K562 treated with DMSO at 1 percent for 4 hours (cell line): Measurements from ENCODE around the gene PCDHGA8. TPM values are rescaled to one million over a fixed set of nuclear protein-coding genes. Genes with fewer than 3 reads are reported as not detected.

Experiments
- total RNA-seq: library from RNA; unstranded; fragments of 300-600 nt; gene quantifications from 2 replicates; pipeline ENCODE4 v1.2.3, GENCODE V29; 2022; ENCODE audit not compliant: insufficient read depth

Gene PCDHGA8
- total RNA-seq: 0.24 TPM in 1 of 2 replicates, not detected in the other

DNA sequence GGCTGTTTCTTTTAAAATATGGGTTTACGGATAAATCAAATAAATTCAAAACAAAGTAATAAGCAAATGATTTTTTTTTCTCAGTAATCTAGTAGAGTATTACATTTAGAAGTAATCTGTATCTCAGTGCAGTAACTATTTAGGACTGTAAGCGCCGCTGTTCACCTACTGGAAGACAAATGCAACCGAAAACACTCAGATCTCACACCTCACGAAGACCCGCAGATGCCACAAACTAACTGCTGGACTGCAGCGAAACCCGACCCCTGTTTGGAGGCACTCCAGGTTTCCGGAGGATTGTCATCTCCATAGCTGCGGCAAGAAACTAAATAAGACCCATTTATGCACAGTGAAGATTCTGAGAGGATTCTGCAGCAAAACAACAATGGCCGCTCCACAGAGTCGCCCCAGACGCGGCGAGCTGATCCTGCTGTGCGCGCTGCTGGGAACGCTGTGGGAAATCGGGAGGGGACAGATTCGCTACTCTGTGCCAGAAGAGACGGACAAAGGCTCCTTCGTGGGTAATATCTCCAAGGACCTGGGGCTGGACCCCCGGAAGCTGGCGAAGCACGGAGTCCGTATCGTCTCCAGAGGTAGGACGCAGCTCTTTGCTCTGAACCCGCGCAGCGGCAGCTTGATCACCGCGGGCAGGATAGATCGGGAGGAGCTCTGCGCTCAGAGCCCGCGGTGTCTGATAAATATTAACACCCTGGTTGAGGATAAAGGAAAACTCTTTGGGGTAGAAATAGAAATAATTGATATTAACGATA lies at the start of gene PCDHGA8:
Gene PCDHGA8 (plus strand): TSS at position 205 of the 770 bp plus-strand sequence. CDS start 181 bp downstream, at position 386.

DNA sequence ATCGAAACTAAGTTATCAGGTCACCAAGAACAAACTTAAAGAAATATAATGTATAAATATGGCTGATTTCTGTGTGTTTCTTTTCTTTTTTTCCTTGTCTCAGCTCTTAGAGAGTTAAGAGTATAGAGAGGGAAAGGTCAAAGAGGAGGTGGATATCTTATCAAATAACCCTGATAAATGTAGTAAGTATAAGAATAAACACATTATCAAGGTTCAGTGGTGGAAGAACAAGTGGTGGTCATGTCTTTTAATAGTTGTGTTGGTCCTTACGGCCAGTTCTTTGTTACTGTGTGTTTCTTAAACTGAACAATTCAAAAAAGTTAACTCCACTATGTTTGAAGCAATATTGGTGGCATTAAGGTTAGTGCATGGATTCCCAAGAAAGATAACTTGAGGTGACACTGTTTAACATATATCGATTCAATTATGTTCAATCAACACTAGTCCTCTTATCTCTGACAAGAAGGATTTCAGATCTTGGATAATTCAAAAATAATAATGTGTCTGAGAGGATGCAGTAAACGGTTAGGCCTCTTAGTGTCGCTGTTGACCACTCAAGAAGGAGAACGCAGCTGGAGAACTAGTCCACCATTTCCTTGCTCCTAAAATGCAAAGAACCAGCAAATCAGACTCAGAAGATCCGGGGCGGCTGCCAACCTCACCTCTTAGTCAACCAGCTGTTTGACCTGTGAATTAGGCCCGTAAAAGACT lies 49.0 kb upstream of the PCDHGA8 start, which contains the start of gene PCDHGA3:
Gene PCDHGA3 (plus strand): TSS at position 588 of the 711 bp plus-strand sequence. CDS start 205 bp downstream, outside the sequence.

GRCh38 chr5:141349917-141350619 lies 42.4 kb upstream of the PCDHGA8 start, which contains the start of gene PCDHGB1:
Gene PCDHGB1 (plus strand): TSS chr5:141350099. CDS start chr5:141350261, 162 bp downstream.

DNA sequence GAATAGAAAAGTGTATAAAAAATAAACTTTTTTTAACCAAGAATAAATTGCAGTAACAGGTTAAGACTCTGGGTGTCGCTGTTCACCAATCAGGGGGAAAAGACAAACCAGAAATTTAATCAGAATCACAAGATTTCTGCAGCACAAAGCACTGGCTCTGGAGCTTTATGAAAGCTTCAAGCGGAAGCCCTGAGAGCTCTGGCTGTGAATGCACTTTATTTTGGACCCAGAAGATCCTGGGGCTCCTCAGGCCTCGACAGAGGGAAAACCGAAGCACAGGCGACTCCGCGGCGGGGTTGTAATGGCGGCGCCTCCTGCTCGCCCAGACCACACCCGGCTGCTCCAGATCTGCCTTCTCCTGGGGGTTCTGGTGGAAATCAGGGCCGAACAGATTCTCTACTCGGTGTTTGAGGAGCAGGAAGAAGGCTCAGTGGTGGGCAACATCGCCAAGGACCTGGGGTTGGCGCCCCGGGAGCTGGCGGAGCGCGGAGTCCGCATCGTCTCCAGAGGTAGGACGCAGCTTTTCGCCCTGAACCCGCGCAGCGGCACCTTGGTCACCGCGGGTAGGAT lies 37.4 kb upstream of the PCDHGA8 start, which contains the start of gene PCDHGA4:
Gene PCDHGA4 (plus strand): TSS at position 122 of the 570 bp plus-strand sequence. CDS start 87 bp downstream, at position 209.

DNA sequence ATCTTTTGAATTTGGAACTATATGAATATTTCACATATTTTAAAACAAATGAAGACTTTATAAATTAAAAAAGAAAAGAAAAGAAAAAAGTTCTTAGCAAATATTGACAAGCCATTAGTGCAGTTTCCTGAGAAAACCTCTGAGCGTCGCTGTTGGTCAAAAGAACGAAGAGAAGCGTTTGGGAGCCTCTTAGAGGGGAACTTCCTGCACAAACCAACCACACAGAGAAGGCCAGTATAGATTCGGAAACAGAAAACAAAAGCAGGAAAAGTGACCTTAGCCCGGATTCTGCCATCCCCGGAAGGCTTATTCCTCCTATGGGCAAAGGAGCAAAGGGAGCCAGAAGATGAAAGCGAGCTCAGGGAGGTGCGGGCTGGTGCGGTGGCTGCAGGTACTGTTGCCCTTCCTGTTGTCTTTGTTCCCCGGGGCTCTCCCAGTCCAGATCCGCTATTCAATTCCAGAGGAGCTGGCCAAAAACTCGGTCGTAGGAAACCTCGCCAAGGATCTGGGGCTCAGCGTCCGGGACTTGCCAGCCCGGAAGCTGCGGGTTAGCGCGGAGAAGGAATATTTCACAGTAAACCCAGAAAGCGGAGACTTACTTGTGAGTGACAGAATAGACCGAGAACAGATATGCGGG lies 32.5 kb upstream of the PCDHGA8 start, which contains the start of gene PCDHGB2:
Gene PCDHGB2 (plus strand): TSS at position 205 of the 637 bp plus-strand sequence. CDS start 142 bp downstream, at position 347.

GRCh38 chr5:141363952-141364660 lies 28.3 kb upstream of the PCDHGA8 start, which contains the start of gene PCDHGA5:
Gene PCDHGA5 (plus strand): TSS chr5:141364162. CDS start chr5:141364331, 169 bp downstream.

DNA sequence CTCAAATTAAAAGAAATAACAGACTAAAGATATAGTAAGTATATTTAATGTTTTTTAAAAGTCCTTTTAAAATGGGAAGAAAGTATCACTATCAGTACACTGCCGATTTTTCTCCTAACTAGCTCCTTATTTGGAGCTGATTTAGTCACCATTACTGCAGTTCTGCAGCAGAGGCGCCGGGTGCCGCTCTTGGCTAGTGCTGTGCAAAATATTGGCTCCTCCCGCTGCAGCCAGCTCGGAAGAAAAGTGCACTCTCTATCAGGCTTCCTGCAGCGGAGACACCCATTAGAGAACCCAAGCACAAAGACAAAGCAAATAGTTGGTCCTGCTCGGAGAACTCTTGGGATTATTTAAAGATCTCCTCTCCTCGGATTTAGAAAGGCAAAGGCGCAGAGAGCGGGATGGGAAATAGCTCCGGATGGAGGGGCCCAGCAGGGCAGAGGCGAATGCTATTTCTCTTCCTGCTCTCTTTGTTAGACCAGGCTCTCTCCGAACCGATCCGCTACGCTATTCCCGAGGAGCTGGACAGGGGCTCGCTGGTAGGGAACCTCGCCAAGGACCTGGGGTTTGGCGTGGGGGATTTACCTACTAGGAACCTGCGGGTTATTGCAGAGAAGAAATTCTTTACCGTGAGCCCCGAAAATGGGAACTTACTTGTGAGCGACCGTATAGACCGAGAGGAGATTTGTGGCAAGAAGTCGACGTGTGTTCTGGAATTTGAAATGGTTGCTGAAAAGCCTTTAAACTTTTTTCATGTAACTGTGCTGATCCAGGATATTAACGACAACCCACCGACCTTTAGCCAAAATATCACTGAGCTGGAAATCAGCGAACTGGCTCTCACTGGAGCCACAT lies 22.2 kb upstream of the PCDHGA8 start, which contains the start of gene PCDHGB3:
Gene PCDHGB3 (plus strand): TSS at position 249 of the 855 bp plus-strand sequence. CDS start 153 bp downstream, at position 402.

DNA sequence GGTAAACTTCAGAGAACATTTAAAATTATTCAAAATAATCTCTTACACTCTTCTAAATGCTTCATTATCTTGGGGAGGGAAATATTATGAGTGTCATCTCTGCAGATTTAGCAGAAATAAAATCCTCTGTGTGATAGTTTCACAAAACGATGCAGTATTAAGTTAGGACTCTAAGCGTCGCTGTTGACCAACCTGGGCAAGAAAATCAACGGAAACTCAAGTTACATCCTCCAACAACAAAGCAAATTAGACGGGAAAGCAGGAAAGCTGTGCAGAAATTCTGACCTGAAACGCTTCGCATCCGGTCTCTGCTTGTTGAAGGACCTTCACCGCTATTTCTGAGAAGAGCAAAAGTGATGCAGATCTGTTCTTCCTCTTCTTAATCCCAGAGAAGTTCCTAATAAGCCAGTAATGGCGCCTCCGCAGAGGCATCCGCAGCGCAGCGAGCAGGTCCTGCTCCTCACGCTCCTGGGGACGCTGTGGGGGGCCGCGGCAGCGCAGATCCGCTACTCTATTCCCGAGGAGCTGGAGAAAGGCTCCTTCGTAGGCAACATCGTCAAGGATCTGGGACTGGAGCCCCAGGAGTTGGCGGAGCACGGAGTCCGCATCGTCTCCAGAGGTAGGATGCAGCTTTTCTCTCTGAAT lies 18.6 kb upstream of the PCDHGA8 start, which contains the start of gene PCDHGA6:
Gene PCDHGA6 (plus strand): TSS at position 219 of the 645 bp plus-strand sequence. CDS start 193 bp downstream, at position 412.

DNA sequence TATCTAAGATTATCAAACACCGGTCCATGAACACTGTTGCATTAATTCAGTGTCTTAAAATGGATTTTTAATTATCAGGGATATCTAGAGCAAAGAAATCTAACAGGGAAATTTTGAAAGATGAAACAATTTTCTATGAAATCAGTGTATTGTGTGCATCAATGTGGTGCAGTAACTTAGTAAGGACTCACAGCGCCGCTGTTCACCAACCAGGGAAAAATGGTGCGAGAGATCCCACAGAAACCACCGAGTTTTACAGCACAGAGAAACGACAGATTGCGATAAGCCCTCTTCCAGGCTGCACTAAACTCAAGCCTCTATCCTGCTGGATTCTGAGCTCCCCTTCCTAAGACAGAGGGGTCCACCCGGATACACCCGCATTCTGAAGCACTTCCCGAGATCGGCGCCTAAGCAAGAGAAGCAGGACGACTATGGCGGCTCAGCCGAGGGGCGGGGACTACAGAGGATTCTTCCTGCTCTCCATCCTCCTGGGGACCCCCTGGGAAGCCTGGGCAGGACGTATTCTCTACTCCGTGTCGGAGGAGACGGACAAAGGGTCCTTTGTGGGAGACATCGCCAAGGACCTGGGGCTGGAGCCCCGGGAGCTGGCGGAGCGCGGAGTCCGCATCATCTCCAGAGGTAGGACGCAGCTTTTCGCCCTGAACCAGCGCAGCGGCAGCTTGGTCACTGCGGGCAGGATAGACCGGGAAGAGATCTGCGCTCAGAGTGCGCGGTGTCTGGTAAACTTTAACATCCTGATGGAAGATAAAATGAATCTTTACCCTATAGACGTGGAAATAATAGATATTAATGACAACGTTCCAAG lies 9.8 kb upstream of the PCDHGA8 start, which contains the start of gene PCDHGA7:
Gene PCDHGA7 (plus strand): TSS at position 274 of the 826 bp plus-strand sequence. CDS start 158 bp downstream, at position 432.

GRCh38 chr5:141387557-141388311 lies 4.7 kb upstream of the PCDHGA8 start, which contains the start of gene PCDHGB4:
Gene PCDHGB4 (plus strand): TSS chr5:141387698. CDS start chr5:141387885, 187 bp downstream.

GRCh38 chr5:141397756-141398551 lies 5.5 kb downstream of the PCDHGA8 start, which contains the start of gene PCDHGB5:
Gene PCDHGB5 (plus strand): TSS chr5:141397947. CDS start chr5:141398128, 181 bp downstream.

GRCh38 chr5:141402553-141403243 lies 10.3 kb downstream of the PCDHGA8 start, which contains the start of gene PCDHGA9:
Gene PCDHGA9 (plus strand): TSS chr5:141402778. CDS start chr5:141402953, 175 bp downstream.

GRCh38 chr5:141407790-141408505 lies 15.5 kb downstream of the PCDHGA8 start, which contains the start of gene PCDHGB6:
Gene PCDHGB6 (plus strand): TSS chr5:141408021. CDS start chr5:141408203, 182 bp downstream.

DNA sequence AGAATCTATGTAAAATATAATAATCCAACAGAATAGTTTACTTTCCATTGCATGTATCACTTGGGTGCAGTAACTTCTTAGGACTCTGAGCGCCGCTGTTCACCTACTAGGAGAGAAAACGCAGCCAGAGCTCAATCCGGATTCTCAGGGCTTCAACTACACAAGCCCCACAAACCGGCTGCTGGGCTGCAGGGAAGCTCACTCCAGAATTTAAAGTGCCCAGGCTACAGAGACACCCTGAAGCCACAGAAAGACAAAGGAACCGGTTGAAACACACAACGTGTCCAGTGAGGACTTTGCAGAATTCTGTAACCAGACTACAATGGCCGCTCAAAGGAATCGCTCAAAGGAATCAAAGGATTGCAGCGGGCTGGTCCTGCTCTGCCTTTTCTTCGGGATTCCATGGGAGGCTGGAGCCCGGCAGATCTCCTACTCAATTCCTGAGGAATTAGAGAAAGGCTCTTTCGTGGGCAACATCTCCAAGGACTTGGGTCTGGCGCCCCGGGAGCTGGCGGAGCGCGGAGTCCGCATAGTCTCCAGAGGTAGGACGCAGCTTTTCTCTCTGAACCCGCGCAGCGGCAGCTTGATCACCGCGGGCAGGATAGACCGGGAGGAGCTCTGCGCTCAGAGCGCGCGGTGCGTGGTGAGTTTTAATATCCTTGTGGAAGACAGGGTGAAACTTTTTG lies 20.6 kb downstream of the PCDHGA8 start, which contains the start of gene PCDHGA10:
Gene PCDHGA10 (plus strand): TSS at position 134 of the 686 bp plus-strand sequence. CDS start 189 bp downstream, at position 323.

